Astrocyte (in vitro differentiated cells and primary cell): ENCODE measurements around the gene TOLLIP.

ENCODE experiments used
- EZH2 ChIP-seq: IDR thresholded peaks from 2 replicates; pipeline ENCODE4 v1.6.1; 2012; ENCODE audit warnings: mild to moderate bottlenecking, low read length, inconsistent platforms; ENCODE audit not compliant: insufficient read depth
- TF ChIP-seq, protein P1 (sequence below): IDR thresholded peaks from 2 replicates; pipeline ENCODE4 v1.5.1; 2011; ENCODE audit warnings: low read depth, mild to moderate bottlenecking, inconsistent platforms, low read length, moderate library complexity; ENCODE audit not compliant: insufficient read depth

DNA sequence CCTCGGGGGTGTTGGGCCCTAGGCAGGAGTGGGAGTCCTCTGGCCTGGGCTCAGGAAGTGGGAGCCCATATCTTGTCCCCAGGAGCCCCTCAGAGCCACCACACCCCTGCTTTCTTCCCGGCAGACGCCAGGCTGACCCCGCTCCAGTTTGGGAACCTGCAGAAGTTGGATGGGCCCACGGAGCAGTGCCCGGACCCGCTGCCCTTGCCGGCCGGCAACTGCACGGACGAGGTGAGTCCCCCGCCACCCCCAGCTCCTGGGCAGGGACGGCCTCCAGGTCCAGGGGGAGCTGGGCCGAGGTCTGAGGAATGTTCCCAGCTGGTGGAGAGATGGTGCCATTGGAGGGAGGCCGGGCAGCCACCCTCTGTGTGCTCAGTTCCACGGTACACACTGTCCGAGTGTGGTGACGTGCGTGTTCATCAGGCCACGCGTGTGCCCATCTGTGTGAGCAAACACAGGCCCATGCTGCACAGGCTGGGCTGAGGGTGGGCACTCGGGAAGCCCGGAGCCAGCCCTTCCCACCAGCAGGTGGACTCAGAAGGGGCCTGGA lies 81.8 kb downstream of the TOLLIP start:
- TF ChIP-seq, protein P1, sequence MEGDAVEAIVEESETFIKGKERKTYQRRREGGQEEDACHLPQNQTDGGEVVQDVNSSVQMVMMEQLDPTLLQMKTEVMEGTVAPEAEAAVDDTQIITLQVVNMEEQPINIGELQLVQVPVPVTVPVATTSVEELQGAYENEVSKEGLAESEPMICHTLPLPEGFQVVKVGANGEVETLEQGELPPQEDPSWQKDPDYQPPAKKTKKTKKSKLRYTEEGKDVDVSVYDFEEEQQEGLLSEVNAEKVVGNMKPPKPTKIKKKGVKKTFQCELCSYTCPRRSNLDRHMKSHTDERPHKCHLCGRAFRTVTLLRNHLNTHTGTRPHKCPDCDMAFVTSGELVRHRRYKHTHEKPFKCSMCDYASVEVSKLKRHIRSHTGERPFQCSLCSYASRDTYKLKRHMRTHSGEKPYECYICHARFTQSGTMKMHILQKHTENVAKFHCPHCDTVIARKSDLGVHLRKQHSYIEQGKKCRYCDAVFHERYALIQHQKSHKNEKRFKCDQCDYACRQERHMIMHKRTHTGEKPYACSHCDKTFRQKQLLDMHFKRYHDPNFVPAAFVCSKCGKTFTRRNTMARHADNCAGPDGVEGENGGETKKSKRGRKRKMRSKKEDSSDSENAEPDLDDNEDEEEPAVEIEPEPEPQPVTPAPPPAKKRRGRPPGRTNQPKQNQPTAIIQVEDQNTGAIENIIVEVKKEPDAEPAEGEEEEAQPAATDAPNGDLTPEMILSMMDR: no peak
- TF ChIP-seq EZH2: no peak
